ENCODE results near the gene B9D1. TPM values are rescaled to one million over a fixed set of nuclear protein-coding genes. Genes with fewer than 3 reads are reported as not detected.

B9D1 gene
- total RNA-seq, 1 experiment from 2014 or later, result 31.9 TPM

DNA sequence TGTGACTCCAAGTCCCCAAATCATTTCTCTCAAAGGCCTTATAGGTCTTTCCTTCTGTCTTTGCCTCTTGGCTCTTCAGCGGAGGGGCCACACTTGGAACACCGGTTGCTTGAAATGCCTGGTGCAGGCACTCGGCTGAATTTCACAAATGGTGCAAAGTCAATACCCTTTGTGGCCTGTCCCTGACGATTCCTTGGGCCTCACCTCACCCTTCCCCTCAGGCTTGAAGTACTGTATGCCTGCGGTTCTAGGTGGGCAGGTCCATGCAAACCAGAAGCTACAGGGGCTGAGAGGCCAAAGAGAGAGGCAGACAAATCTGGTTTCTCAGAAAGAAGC lies 4.1 kb upstream of the B9D1 start:
- H3K36me3 Mint-ChIP-seq, result no peaks in the 10 kb centered on the region
- CTCF ChIA-PET, result interaction anchor here (1.0 to 5.4 kb wide), 2 partner anchors 81 to 352 kb away, joined by 3 to 91 read pairs; no protein-coding TSS in a partner anchor

DNA sequence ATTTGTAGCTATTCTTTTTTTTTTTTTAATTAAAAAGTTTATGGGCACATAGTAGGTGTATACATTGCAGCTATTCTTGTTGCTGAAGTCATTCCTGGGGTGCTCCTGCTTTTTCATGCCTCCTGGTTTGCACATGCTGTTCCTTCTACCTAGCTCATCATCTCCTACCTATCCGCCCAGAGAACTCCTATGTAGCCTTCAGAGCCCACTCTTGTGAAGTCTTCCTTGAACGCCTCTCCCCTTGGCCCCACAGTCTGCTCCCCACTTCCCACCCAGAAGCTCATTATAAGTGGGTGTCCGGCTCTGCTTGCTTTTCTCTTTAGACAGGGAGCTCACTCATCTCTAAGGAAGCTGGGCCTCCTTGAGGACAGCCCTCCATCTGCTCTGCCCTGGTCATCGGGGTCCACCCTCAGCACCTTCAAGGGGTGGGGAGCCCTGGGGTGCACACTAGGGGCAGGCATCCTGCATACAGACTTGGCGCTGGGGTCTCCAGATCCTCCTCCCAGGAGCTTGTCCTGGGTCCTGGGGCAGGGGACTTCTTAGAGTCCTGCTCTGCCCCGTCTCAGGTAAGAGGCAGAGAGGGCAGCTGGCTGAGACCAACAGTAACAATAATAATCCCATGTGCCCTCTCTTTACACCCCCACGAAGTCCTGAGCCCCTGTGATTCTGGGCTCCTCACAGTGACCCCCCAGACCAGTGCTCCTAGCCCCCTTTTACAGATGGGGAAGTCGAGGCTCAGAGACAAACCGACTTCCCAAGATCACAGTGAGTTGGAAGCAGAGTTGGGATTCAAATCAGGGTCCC lies 3.5 kb upstream of the B9D1 start:
- CTCF ChIA-PET, result interaction anchor here (0.8 to 5.4 kb wide), 8 partner anchors 12 to 352 kb away, joined by 3 to 91 read pairs (median 10); partner anchors contain the start of gene MAPK7
- Mint-ChIP-seq H3K36me3 (no peaks in the 10 kb centered on the region), H3K4me1 (peaks cover 22% of the 10 kb centered on the region), H3K27me3 (ENCODE audit: low read depth) (no peaks in the 10 kb centered on the region), H3K27ac (no peak overlapping the region), H3K9me3 (no peaks in the 10 kb centered on the region), H3K4me3 (no peak overlapping the region)
- TF ChIP-seq ZNF138 (CRISPR knock-in tag; conservative IDR thresholded peaks at IDR 0.05), result no peak
- TF ChIP-seq TP53 (CRISPR knock-in tag; IDR thresholded peaks at IDR 0.05), result no peak
- TF ChIP-seq, protein P1, sequence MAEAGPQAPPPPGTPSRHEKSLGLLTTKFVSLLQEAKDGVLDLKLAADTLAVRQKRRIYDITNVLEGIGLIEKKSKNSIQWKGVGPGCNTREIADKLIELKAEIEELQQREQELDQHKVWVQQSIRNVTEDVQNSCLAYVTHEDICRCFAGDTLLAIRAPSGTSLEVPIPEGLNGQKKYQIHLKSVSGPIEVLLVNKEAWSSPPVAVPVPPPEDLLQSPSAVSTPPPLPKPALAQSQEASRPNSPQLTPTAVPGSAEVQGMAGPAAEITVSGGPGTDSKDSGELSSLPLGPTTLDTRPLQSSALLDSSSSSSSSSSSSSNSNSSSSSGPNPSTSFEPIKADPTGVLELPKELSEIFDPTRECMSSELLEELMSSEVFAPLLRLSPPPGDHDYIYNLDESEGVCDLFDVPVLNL (CRISPR knock-in tag; IDR thresholded peaks at IDR 0.05; ENCODE audit: borderline replicate concordance, low read depth), result no peak
- TF ChIP-seq RORB (CRISPR knock-in tag; IDR thresholded peaks at IDR 0.05), result no peak
- TF ChIP-seq, protein P2, sequence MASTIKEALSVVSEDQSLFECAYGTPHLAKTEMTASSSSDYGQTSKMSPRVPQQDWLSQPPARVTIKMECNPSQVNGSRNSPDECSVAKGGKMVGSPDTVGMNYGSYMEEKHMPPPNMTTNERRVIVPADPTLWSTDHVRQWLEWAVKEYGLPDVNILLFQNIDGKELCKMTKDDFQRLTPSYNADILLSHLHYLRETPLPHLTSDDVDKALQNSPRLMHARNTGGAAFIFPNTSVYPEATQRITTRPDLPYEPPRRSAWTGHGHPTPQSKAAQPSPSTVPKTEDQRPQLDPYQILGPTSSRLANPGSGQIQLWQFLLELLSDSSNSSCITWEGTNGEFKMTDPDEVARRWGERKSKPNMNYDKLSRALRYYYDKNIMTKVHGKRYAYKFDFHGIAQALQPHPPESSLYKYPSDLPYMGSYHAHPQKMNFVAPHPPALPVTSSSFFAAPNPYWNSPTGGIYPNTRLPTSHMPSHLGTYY (CRISPR knock-in tag; IDR thresholded peaks at IDR 0.05), result no peak
- no peak for TF ChIP-seq FOXP1 (CRISPR knock-in tag; IDR thresholded peaks at IDR 0.05; ENCODE audit: borderline replicate concordance)
- TF ChIP-seq NR3C1 (CRISPR knock-in tag; conservative IDR thresholded peaks at IDR 0.05; ENCODE audit: low read depth), result no peak
- TF ChIP-seq, protein P3, sequence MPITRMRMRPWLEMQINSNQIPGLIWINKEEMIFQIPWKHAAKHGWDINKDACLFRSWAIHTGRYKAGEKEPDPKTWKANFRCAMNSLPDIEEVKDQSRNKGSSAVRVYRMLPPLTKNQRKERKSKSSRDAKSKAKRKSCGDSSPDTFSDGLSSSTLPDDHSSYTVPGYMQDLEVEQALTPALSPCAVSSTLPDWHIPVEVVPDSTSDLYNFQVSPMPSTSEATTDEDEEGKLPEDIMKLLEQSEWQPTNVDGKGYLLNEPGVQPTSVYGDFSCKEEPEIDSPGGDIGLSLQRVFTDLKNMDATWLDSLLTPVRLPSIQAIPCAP (CRISPR knock-in tag; IDR thresholded peaks at IDR 0.05), result no peak
- no peak for TF ChIP-seq ATF1 (CRISPR knock-in tag; IDR thresholded peaks at IDR 0.05)
- TF ChIP-seq ZNF263 (CRISPR knock-in tag; IDR thresholded peaks at IDR 0.05; ENCODE audit: low read depth), result no peak
- TF ChIP-seq, protein P4, sequence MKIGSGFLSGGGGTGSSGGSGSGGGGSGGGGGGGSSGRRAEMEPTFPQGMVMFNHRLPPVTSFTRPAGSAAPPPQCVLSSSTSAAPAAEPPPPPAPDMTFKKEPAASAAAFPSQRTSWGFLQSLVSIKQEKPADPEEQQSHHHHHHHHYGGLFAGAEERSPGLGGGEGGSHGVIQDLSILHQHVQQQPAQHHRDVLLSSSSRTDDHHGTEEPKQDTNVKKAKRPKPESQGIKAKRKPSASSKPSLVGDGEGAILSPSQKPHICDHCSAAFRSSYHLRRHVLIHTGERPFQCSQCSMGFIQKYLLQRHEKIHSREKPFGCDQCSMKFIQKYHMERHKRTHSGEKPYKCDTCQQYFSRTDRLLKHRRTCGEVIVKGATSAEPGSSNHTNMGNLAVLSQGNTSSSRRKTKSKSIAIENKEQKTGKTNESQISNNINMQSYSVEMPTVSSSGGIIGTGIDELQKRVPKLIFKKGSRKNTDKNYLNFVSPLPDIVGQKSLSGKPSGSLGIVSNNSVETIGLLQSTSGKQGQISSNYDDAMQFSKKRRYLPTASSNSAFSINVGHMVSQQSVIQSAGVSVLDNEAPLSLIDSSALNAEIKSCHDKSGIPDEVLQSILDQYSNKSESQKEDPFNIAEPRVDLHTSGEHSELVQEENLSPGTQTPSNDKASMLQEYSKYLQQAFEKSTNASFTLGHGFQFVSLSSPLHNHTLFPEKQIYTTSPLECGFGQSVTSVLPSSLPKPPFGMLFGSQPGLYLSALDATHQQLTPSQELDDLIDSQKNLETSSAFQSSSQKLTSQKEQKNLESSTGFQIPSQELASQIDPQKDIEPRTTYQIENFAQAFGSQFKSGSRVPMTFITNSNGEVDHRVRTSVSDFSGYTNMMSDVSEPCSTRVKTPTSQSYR (CRISPR knock-in tag; IDR thresholded peaks at IDR 0.05), result no peak
- POLR2A ChIA-PET, result interaction anchor here (0.6 to 1.1 kb wide), 2 partner anchors 12 to 396 kb away, joined by 3 to 7 read pairs; partner anchors contain the start of gene MAPK7
- no peak for ATAC-seq
- no peak for DNase-seq (ENCODE audit: low spot score)

More for the DNA sequence above, 4.1 kb upstream of the B9D1 start:
- Mint-ChIP-seq H3K4me3 (no peak overlapping the region), H3K27me3 (ENCODE audit: low read depth) (no peaks in the 10 kb centered on the region), H3K4me1 (peaks cover 18% of the 10 kb centered on the region), H3K27ac (no peak overlapping the region), H3K9me3 (no peaks in the 10 kb centered on the region)
- POLR2A ChIA-PET, result no interaction called here
- ATAC-seq (no peak), DNase-seq (ENCODE audit: low spot score) (no peak)
- TF ChIP-seq NFE2L1 (CRISPR knock-in tag; IDR thresholded peaks at IDR 0.05) (no peak), KAT7 (CRISPR knock-in tag; IDR thresholded peaks at IDR 0.05; ENCODE audit: borderline replicate concordance) (no peak), NR3C1 (CRISPR knock-in tag; conservative IDR thresholded peaks at IDR 0.05; ENCODE audit: low read depth) (no peak), NFYB (CRISPR knock-in tag; conservative IDR thresholded peaks at IDR 0.05; ENCODE audit: low read depth) (no peak), NFATC4 (CRISPR knock-in tag; IDR thresholded peaks at IDR 0.05) (no peak), PRRX2 (CRISPR knock-in tag; IDR thresholded peaks at IDR 0.05) (no peak)
- TF ChIP-seq, protein P5, sequence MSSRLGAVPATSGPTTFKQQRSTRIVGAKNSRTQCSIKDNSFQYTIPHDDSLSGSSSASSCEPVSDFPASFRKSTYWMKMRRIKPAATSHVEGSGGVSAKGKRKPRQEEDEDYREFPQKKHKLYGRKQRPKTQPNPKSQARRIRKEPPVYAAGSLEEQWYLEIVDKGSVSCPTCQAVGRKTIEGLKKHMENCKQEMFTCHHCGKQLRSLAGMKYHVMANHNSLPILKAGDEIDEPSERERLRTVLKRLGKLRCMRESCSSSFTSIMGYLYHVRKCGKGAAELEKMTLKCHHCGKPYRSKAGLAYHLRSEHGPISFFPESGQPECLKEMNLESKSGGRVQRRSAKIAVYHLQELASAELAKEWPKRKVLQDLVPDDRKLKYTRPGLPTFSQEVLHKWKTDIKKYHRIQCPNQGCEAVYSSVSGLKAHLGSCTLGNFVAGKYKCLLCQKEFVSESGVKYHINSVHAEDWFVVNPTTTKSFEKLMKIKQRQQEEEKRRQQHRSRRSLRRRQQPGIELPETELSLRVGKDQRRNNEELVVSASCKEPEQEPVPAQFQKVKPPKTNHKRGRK (CRISPR knock-in tag; IDR thresholded peaks at IDR 0.05; ENCODE audit: borderline replicate concordance), result no peak
- TF ChIP-seq, protein P6, sequence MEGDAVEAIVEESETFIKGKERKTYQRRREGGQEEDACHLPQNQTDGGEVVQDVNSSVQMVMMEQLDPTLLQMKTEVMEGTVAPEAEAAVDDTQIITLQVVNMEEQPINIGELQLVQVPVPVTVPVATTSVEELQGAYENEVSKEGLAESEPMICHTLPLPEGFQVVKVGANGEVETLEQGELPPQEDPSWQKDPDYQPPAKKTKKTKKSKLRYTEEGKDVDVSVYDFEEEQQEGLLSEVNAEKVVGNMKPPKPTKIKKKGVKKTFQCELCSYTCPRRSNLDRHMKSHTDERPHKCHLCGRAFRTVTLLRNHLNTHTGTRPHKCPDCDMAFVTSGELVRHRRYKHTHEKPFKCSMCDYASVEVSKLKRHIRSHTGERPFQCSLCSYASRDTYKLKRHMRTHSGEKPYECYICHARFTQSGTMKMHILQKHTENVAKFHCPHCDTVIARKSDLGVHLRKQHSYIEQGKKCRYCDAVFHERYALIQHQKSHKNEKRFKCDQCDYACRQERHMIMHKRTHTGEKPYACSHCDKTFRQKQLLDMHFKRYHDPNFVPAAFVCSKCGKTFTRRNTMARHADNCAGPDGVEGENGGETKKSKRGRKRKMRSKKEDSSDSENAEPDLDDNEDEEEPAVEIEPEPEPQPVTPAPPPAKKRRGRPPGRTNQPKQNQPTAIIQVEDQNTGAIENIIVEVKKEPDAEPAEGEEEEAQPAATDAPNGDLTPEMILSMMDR (IDR thresholded peaks at IDR 0.05), result no peak

All from WTC11 (cell line).